GM23338 (cell line): ENCODE results near the gene KLC1. TPM values are rescaled to one million over a fixed set of nuclear protein-coding genes. Genes with fewer than 3 reads are reported as not detected.

Experiments used
- ETS1 ChIP-seq: IDR thresholded peaks from 2 replicates; pipeline ENCODE4 v1.6.1; 2016; ENCODE audit warnings: antibody characterized with exemption
- EZH2 ChIP-seq: fragments of 200-600 bp; sonication (generic); IDR thresholded peaks from one replicate; pipeline ENCODE4 v1.8.0; 2017; ENCODE audit warnings: antibody characterized with exemption, mild to moderate bottlenecking, low read depth; ENCODE audit not compliant: unreplicated experiment
- EZH2phosphoT487 ChIP-seq: fragments of 200-600 bp; sonication (generic); IDR thresholded peaks from one replicate; pipeline ENCODE4 v1.8.1; 2018; ENCODE audit warnings: antibody characterized with exemption; ENCODE audit not compliant: unreplicated experiment
- JUNB ChIP-seq: IDR thresholded peaks from one replicate; pipeline ENCODE4 v1.6.1; 2016; ENCODE audit warnings: antibody characterized with exemption; ENCODE audit not compliant: unreplicated experiment
- NANOG ChIP-seq: IDR thresholded peaks from 2 replicates; pipeline ENCODE4 v1.6.1; 2016; ENCODE audit warnings: antibody characterized with exemption, borderline replicate concordance
- POLR2AphosphoS5 ChIP-seq: IDR thresholded peaks from 2 replicates; pipeline ENCODE4 v1.6.1; 2016; ENCODE audit warnings: antibody characterized with exemption, low read depth
- STAT1 ChIP-seq: IDR thresholded peaks from one replicate; pipeline ENCODE4 v1.6.1; 2016; ENCODE audit warnings: antibody characterized with exemption; ENCODE audit not compliant: unreplicated experiment
- ZNF114 ChIP-seq: fragments of 250-450 bp; sonication (Bioruptor Pico); IDR thresholded peaks from 2 replicates; pipeline ENCODE4 v1.5.0; 2020; ENCODE audit warnings: mild to moderate bottlenecking, moderate library complexity
- ZNF462 ChIP-seq: fragments of 250-450 bp; sonication (Bioruptor Pico); IDR thresholded peaks from 2 replicates; pipeline ENCODE4 v1.5.0; 2020; ENCODE audit warnings: mild to moderate bottlenecking, moderate library complexity
- polyA plus RNA-seq: library from polyadenylated mRNA; unstranded; fragments of >200 nt; fragmentation: Nextera tagmentation; extraction: Ambion mirVana; gene quantifications from 2 replicates; pipeline ENCODE4 v1.2.1, GENCODE V29; 2016
- total RNA-seq: library from RNA; depleted of rRNA; stranded (reverse); fragments of >200 nt; shearing (Covaris generic); gene quantifications from 2 replicates; pipeline ENCODE4 v1.2.3, GENCODE V29; 2014

KLC1 gene
- total and polyA plus RNA-seq, 2 experiments from 2014 or later = 165 to 308 TPM

DNA sequence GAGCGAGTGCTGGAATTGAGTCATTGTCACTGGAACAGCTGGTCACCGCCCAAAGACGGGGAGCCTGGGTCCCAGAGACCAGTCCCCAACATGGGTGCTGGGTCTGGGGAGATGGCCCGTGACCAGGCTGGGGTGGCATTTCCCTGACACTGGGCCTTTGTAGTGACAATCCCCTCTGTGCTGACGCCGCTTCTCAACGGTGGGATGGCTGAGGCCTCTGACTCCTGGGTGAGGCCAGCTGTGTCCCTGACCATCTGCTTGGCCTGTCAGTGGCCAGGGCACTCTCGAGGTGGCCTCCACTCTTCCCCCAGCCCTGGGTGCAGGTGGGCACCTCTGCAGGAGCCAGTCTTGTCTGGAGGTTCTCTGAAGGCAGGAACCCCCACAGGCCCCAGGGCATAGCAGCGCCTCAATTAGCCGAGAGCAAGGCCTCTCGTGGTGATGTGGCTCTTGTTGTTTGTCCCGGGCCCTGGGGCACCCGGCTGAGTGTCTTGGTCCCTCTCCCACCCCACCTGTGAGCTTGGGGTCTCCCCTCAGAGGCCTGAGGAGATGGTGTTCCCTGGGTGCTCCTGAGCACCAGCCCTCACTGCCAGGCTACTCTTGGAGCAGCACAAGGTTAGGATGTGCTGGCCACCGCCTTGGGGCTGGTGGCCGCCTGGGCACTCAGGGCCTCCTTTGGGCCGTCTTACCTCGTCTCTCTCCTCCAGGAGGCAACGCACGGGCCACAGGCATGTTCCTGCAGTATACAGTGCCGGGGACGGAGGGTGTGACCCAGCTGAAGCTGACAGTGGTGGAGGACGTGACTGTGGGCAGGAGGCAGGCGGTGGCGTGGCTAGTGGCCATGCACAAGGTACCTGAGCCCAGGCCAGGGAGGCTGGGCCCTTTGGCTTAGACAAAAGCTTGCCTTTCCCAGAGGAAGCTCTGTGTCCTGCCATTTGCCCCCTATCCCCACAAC, 103.2 kb downstream of the KLC1 start (continued):
- TF ChIP-seq ZNF462 (CRISPR knock-in tag) (no peak), STAT1 (no peak), ETS1 (no peak), EZH2 (no peak), EZH2phosphoT487 (no peak), ZNF114 (CRISPR knock-in tag) (no peak), POLR2AphosphoS5 (no peak), NANOG (no peak), JUNB (no peak)
